MM.1S (cell line): Measurements from ENCODE around the gene PTHLH.

Experiments used
- CTCF ChIP-seq: fragments of 300-600 bp; sonication (generic); IDR thresholded peaks from 2 replicates; pipeline ENCODE4 v1.5.1; 2016; ENCODE audit warnings: antibody characterized with exemption, low read length, mixed read lengths
- EZH2 ChIP-seq: fragments of 300-600 bp; sonication (generic); optimal IDR thresholded peaks from 2 replicates; pipeline ENCODE3; 2017; ENCODE audit warnings: low read depth, mild to moderate bottlenecking, antibody characterized with exemption, low read length, mixed read lengths

- TF ChIP-seq CTCF (no peak), EZH2 (no peak)
Observed at GRCh38 chr12:27940245-27940644, 32.3 kb downstream of the PTHLH start.
